ENCODE results near the gene GPR150. TPM values are rescaled to one million over a fixed set of nuclear protein-coding genes. Genes with fewer than 3 reads are reported as not detected.

GPR150 gene
- total and polyA plus RNA-seq, 2 of the 4 experiments (the other 2 are of a cell fraction), result under 0.01 to 0.10 TPM

- H3K4me1 ChIP-seq (ENCODE audit: control insufficient read depth, insufficient read depth, low read length), result peaks cover 6% of the 10 kb centered on the region
- ChIA-PET CTCF (no interaction called here), POLR2A (ENCODE audit: unreplicated experiment) (no interaction called here)
- no peak overlapping the region for H4K91ac ChIP-seq (ENCODE audit: insufficient read depth, low read depth, low read length)
- H4K8ac ChIP-seq (ENCODE audit: low read depth in 2 of 2, low read length in 2 of 2), result no peak overlapping the region
- H2BK15ac ChIP-seq (ENCODE audit: low read depth, low read length), result 0 out of 3 replicates have a peak overlapping the region, but pooled peaks have one; percentile 34
- no peak overlapping the region for H3K9ac ChIP-seq (ENCODE audit: low read depth, low read length)
- no peak overlapping the region for H3K4me2 ChIP-seq (ENCODE audit: low read depth, low read length)
- no peaks in the 10 kb centered on the region; the same call in 1 of the 2 replicates for H3K9me1 ChIP-seq (ENCODE audit: insufficient read depth, low read length)
- H3K9me3 ChIP-seq (ENCODE audit: control insufficient read depth, insufficient read depth, low read length), result no peaks in the 10 kb centered on the region
- H3K4me3 ChIP-seq (ENCODE audit: insufficient read depth, low read depth, low read length), result no peak overlapping the region
- no peak overlapping the region for H3K27ac ChIP-seq (ENCODE audit: insufficient read depth, low read length)
- in situ Hi-C loops (cut with MboI; ENCODE audit: low sequenced_read_pairs) (loop anchor here (25.0 kb wide), 1 partner anchor 686 kb away; no protein-coding TSS in a partner anchor), dilution Hi-C loops (cut with HindIII; ENCODE audit: low sequenced_read_pairs, unreplicated experiment) (no loop called here), intact Hi-C loops (cut with micrococcal nuclease) (no loop called here)
- H2AK5ac ChIP-seq (ENCODE audit: low read depth, low read length), result no peak overlapping the region
- H3K18ac ChIP-seq (ENCODE audit: low read depth, low read length), result peak overlapping the region; percentile 67; the same call in 1 of the 2 replicates
- H2BK20ac ChIP-seq (ENCODE audit: low read depth, low read length), result no peak overlapping the region
- H3K56ac ChIP-seq (ENCODE audit: extremely low read depth, insufficient read depth, low read length), result no peak overlapping the region
- H2BK120ac ChIP-seq (ENCODE audit: low read depth, low read length), result 0 out of 2 replicates have a peak overlapping the region, but pooled peaks have one; percentile 40
- no CpG with 5 or more reads among the region's 1 CpG for WGBS, 2 experiments (ENCODE audit: extremely low coverage in 2 of 2, insufficient read length in 1 of 2)
- 0 out of 2 replicates have a peak overlapping the region, but pooled peaks have one; percentile 1 for H3K4ac ChIP-seq (ENCODE audit: low read depth, low read length)
- DNase-seq (no peak), ATAC-seq (ENCODE audit: low read depth) (no peak)
- no peak overlapping the region for H2BK5ac ChIP-seq (ENCODE audit: low read depth, low read length, poor library complexity, severe bottlenecking)
- H3K36me3 ChIP-seq (ENCODE audit: control insufficient read depth, insufficient read depth, low read length), result no peaks in the 10 kb centered on the region
- no peak overlapping the region for H2AFZ ChIP-seq (replicated peaks; ENCODE audit: low read length, poor library complexity)
- H3K23ac ChIP-seq (ENCODE audit: low read depth, low read length), result no peak overlapping the region
- no peaks in the 10 kb centered on the region for H3K79me1 ChIP-seq (ENCODE audit: low read depth in 1 of 2, low read length in 2 of 2)
- no peaks in the 10 kb centered on the region for H3K27me3 ChIP-seq (ENCODE audit: control insufficient read depth, insufficient read depth, low read length)
- no peaks in the 10 kb centered on the region for H4K20me1 ChIP-seq (ENCODE audit: insufficient read depth, low read length)
- H2AK9ac ChIP-seq (replicated peaks; ENCODE audit: low read depth, low read length, poor library complexity), result no peak overlapping the region
- BruUV-seq (replicated peaks), result no TSS peak
- no peak overlapping the region for H4K5ac ChIP-seq (ENCODE audit: low read depth, low read length)
- TF ChIP-seq RFX5 (IDR thresholded peaks at IDR 0.05; ENCODE audit: low read depth, low read length) (no peak), POLR2A (IDR thresholded peaks at IDR 0.05; ENCODE audit: low read depth, low read length) (no peak), SMC3 (IDR thresholded peaks at IDR 0.05; ENCODE audit: low read depth, low read length) (no peak), NFE2L2 (IDR thresholded peaks at IDR 0.05; ENCODE audit: low read depth, low read length) (no peak), RCOR1 (IDR thresholded peaks at IDR 0.05; ENCODE audit: insufficient replicate concordance, low read length) (no peak), RAD21 (IDR thresholded peaks at IDR 0.05; ENCODE audit: low read length) (no peak), MAZ (IDR thresholded peaks at IDR 0.05; ENCODE audit: borderline replicate concordance, low read depth, low read length) (no peak), MAFK (IDR thresholded peaks at IDR 0.05; ENCODE audit: low read depth, low read length) (no peak), BHLHE40 (IDR thresholded peaks at IDR 0.05; ENCODE audit: low read depth, low read length) (no peak), CEBPB (IDR thresholded peaks at IDR 0.05; ENCODE audit: low read depth, low read length) (no peak), CHD1 (IDR thresholded peaks at IDR 0.05; ENCODE audit: low read depth, low read length) (no peak), ELK1 (IDR thresholded peaks at IDR 0.05; ENCODE audit: borderline replicate concordance, low read depth, low read length) (no peak), MXI1 (IDR thresholded peaks at IDR 0.05; ENCODE audit: borderline replicate concordance, low read depth, low read length) (no peak), USF2 (IDR thresholded peaks at IDR 0.05; ENCODE audit: low read depth, low read length) (no peak), FOS (IDR thresholded peaks at IDR 0.05; ENCODE audit: low read depth, low read length) (no peak)
- TF ChIP-seq, protein P1, sequence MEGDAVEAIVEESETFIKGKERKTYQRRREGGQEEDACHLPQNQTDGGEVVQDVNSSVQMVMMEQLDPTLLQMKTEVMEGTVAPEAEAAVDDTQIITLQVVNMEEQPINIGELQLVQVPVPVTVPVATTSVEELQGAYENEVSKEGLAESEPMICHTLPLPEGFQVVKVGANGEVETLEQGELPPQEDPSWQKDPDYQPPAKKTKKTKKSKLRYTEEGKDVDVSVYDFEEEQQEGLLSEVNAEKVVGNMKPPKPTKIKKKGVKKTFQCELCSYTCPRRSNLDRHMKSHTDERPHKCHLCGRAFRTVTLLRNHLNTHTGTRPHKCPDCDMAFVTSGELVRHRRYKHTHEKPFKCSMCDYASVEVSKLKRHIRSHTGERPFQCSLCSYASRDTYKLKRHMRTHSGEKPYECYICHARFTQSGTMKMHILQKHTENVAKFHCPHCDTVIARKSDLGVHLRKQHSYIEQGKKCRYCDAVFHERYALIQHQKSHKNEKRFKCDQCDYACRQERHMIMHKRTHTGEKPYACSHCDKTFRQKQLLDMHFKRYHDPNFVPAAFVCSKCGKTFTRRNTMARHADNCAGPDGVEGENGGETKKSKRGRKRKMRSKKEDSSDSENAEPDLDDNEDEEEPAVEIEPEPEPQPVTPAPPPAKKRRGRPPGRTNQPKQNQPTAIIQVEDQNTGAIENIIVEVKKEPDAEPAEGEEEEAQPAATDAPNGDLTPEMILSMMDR (conservative IDR thresholded peaks at IDR 0.05; ENCODE audit: low read depth, low read length), result no peak
- peak overlapping the region; percentile 16; the same call in 1 of the 2 replicates for H3K14ac ChIP-seq (replicated peaks; ENCODE audit: low read depth, low read length)
Measured at GRCh38 chr5:95626701-95627100, 6.8 kb downstream of the GPR150 start.

All from IMR-90 (cell line).